Keratinocyte (primary cell): ENCODE data around the gene COL6A1. TPM values are rescaled to one million over a fixed set of nuclear protein-coding genes. Genes with fewer than 3 reads are reported as not detected.

Source experiments
- DNase-seq: peaks from one replicate; pipeline ENCODE4 v3.0.0-alpha.2; 2011; ENCODE audit warnings: low read depth, missing footprints, low spot score
- FAIRE-seq: peaks from 2 replicates; lab custom pipeline; 2011; peaks lifted over from hg19 to GRCh38; lab: Jason Lieb, UNC
- H2AFZ ChIP-seq: 2 replicates; pipeline ENCODE4 v1.6.0; 2012; ENCODE audit warnings: low read length, control low read depth, inconsistent platforms; ENCODE audit not compliant: control insufficient read depth
- H3K27ac ChIP-seq: 2 replicates; pipeline ENCODE4 v1.5.1; 2011; ENCODE audit warnings: low read length; ENCODE audit not compliant: control insufficient read depth, insufficient read depth
- H3K27me3 ChIP-seq: 3 replicates; pipeline ENCODE4 v1.6.0; 2011; ENCODE audit warnings: low read length; ENCODE audit not compliant: control insufficient read depth, insufficient read depth; ENCODE audit errors: extremely low read depth
- H3K36me3 ChIP-seq, 2 experiments: 2 replicates in 1 of 2; 3 replicates in 1 of 2; pipeline ENCODE4 v1.5.1; 2011; ENCODE audit warnings: low read length in 2 of 2, mild to moderate bottlenecking in 1 of 2; ENCODE audit not compliant: control insufficient read depth in 2 of 2, insufficient read depth in 2 of 2; ENCODE audit errors: extremely low read depth in 1 of 2
- H3K4me1 ChIP-seq: 3 replicates; pipeline ENCODE4 v1.5.1; 2011; ENCODE audit warnings: low read length; ENCODE audit not compliant: control insufficient read depth, insufficient read depth; ENCODE audit errors: extremely low read depth
- H3K4me2 ChIP-seq: 3 replicates; pipeline ENCODE4 v1.6.0; 2011; ENCODE audit warnings: low read depth, low read length; ENCODE audit not compliant: control insufficient read depth, insufficient read depth; ENCODE audit errors: extremely low read depth
- H3K4me3 ChIP-seq, 3 experiments: fragments of 200-600 bp in 1 of 3; sonication (generic) in 1 of 3; 2 replicates in 2 of 3; 3 replicates in 1 of 3; pipeline ENCODE4 v1.5.1; 2011 to 2016; ENCODE audit warnings: low read length in 3 of 3, mild to moderate bottlenecking in 3 of 3, control low read depth in 2 of 3, inconsistent platforms in 1 of 3, low read depth in 1 of 3, mixed read lengths in 1 of 3, mixed run types in 1 of 3, moderate library complexity in 1 of 3; ENCODE audit not compliant: control insufficient read depth in 2 of 3, insufficient read depth in 2 of 3; ENCODE audit errors: extremely low read depth in 1 of 3
- H3K79me2 ChIP-seq: 2 replicates; pipeline ENCODE4 v1.6.0; 2012; ENCODE audit warnings: low read length; ENCODE audit not compliant: control insufficient read depth, insufficient read depth
- H3K9ac ChIP-seq: 3 replicates; pipeline ENCODE4 v1.6.0; 2011; ENCODE audit warnings: low read length; ENCODE audit not compliant: control insufficient read depth, insufficient read depth; ENCODE audit errors: extremely low read depth
- H3K9me1 ChIP-seq: 3 replicates; pipeline ENCODE4 v1.6.0; 2011; ENCODE audit warnings: low read length; ENCODE audit not compliant: control insufficient read depth, insufficient read depth; ENCODE audit errors: extremely low read depth
- H3K9me3 ChIP-seq: 2 replicates; pipeline ENCODE4 v1.5.1; 2012; ENCODE audit warnings: low read depth, low read length; ENCODE audit not compliant: control insufficient read depth
- H4K20me1 ChIP-seq: 3 replicates; pipeline ENCODE4 v1.6.0; 2011; ENCODE audit warnings: low read length; ENCODE audit not compliant: control insufficient read depth, insufficient read depth; ENCODE audit errors: extremely low read depth
- CTCF ChIP-seq, 3 experiments: IDR thresholded peaks in 1 of 3; conservative IDR thresholded peaks in 1 of 3; optimal IDR thresholded peaks in 1 of 3; 2 replicates in 2 of 3; 3 replicates in 1 of 3; pipeline versions ENCODE3 to v1.5.1; 2011; ENCODE audit warnings: low read length in 3 of 3, mild to moderate bottlenecking in 3 of 3, moderate library complexity in 2 of 3, control low read depth in 1 of 3, inconsistent platforms in 1 of 3; ENCODE audit not compliant: insufficient read depth in 2 of 3; ENCODE audit errors: extremely low read depth in 1 of 3
- EZH2 ChIP-seq: IDR thresholded peaks from one replicate; pipeline ENCODE4 v1.6.1; 2012; ENCODE audit warnings: inconsistent platforms, mild to moderate bottlenecking, low read length, moderate library complexity
- dilution Hi-C: fragments of 300-500 bp; cut with MboI; formaldehyde crosslinking; loops from one replicate; pipeline ENCODE4 v1.7.0; 2020; ENCODE audit warnings: low sequenced_read_pairs; ENCODE audit not compliant: extremely low pct_ligation_motif_present
- polyA plus RNA-seq, 5 experiments: library from polyadenylated mRNA; depleted of rRNA in 3 of 5; stranded (reverse) in 3 of 5; stranded (forward) in 1 of 5; unstranded in 1 of 5; fragments of >200 nt; gene quantifications; 1 replicate in 1 of 5; 2 replicates in 3 of 5; 3 replicates in 1 of 5; pipeline versions ENCODE4 v1.2.1 to v1.2.3, GENCODE V29; 2011 to 2012; ENCODE audit warnings: missing spikeins in 2 of 5, low read depth in 1 of 5, low replicate concordance in 1 of 5

The COL6A1 gene
- polyA plus RNA-seq, 1 donor (not counting 4 experiments of a cell fraction or from before 2014, with no cell fraction given) = 2.5 TPM

GRCh38 chr21:45944601-45945000 lies 37.0 kb upstream of the COL6A1 start:
- FAIRE-seq (no peak), DNase-seq (no peak)
- Histone ChIP-seq H3K27ac (no peak overlapping the region), H3K4me2 (no peak overlapping the region), H3K9me3 (no peaks in the 10 kb centered on the region), H3K79me2 (no peaks in the 10 kb centered on the region), H3K27me3 (peaks cover 21% of the 10 kb centered on the region), H3K4me1 (peaks cover under 1% of the 10 kb centered on the region), H4K20me1 (no peaks in the 10 kb centered on the region), H3K9ac (no peak overlapping the region), H3K9me1 (no peaks in the 10 kb centered on the region), H3K36me3 (no peaks in the 10 kb centered on the region), H2AFZ (no peak overlapping the region), H3K4me3 (no peak overlapping the region)
- dilution Hi-C loops = no loop called here
- no peak for TF ChIP-seq EZH2
- TF ChIP-seq CTCF (optimal IDR thresholded peaks at IDR 0.05 in 1 of 3, IDR thresholded peaks at IDR 0.05 in 1 of 3, conservative IDR thresholded peaks at IDR 0.05 in 1 of 3; ENCODE audit: extremely low read depth in 1 of 3, insufficient read depth in 2 of 3, low read length in 3 of 3) = no peak

GRCh38 chr21:45945066-45945867 lies 36.3 kb upstream of the COL6A1 start:
- Histone ChIP-seq H3K4me3 (no peak overlapping the region), H3K4me2 (no peak overlapping the region), H3K27me3 (peaks cover 28% of the 10 kb centered on the region), H3K27ac (no peak overlapping the region), H4K20me1 (no peaks in the 10 kb centered on the region), H3K4me1 (peaks cover 7% of the 10 kb centered on the region), H3K9me1 (no peaks in the 10 kb centered on the region), H3K79me2 (no peaks in the 10 kb centered on the region), H3K9me3 (no peaks in the 10 kb centered on the region), H3K36me3 (no peaks in the 10 kb centered on the region), H3K9ac (no peak overlapping the region), H2AFZ (no peak overlapping the region)
- FAIRE-seq (no peak), DNase-seq (no peak)
- dilution Hi-C loops = no loop called here
- no peak for TF ChIP-seq CTCF (optimal IDR thresholded peaks at IDR 0.05 in 1 of 3, IDR thresholded peaks at IDR 0.05 in 1 of 3, conservative IDR thresholded peaks at IDR 0.05 in 1 of 3; ENCODE audit: extremely low read depth in 1 of 3, insufficient read depth in 2 of 3, low read length in 3 of 3)
